Fibroblast of skin of scalp (primary cell): ENCODE measurements around the gene MTERF1.

Experiments used
- DNase-seq: peaks from one replicate; pipeline ENCODE4 v3.0.0-alpha.2; 2013

Gene MTERF1

GRCh38 chr7:91832493-91833045 lies 47.9 kb downstream of the MTERF1 start:
- peak; percentile 8 for DNase-seq

GRCh38 chr7:91827169-91827568 lies 53.3 kb downstream of the MTERF1 start:
- DNase-seq = no peak

- DNase-seq = peak; percentile 48
Observed at GRCh38 chr7:91826377-91826776, 54.1 kb downstream of the MTERF1 start.

- no peak for DNase-seq
Observed at GRCh38 chr7:91824201-91824600, 56.3 kb downstream of the MTERF1 start.
